Suprapubic skin (tissue), 4 donors: ENCODE results near the gene CABLES1. TPM values are rescaled to one million over a fixed set of nuclear protein-coding genes. Genes with fewer than 3 reads are reported as not detected.

Experiments
- DNase-seq, 2 donors: peaks; one replicate each; pipeline ENCODE4 v3.0.0-alpha.2; 2019; ENCODE audit warnings: low spot score in 2 of 2
- H3K27ac ChIP-seq: fragments of 200-600 bp; sonication (generic); one replicate; pipeline ENCODE4 v1.5.1; 2019
- H3K27me3 ChIP-seq: fragments of 200-600 bp; sonication (generic); one replicate; pipeline ENCODE4 v1.5.1; 2019
- H3K36me3 ChIP-seq: fragments of 200-600 bp; sonication (generic); one replicate; pipeline ENCODE4 v1.5.1; 2019
- H3K4me1 ChIP-seq: fragments of 200-600 bp; sonication (generic); one replicate; pipeline ENCODE4 v1.5.1; 2019
- H3K4me3 ChIP-seq: fragments of 200-600 bp; sonication (generic); one replicate; pipeline ENCODE4 v1.5.1; 2019; ENCODE audit warnings: mild to moderate bottlenecking
- H3K9me3 ChIP-seq: fragments of 200-600 bp; sonication (generic); one replicate; pipeline ENCODE4 v1.5.1; 2019
- CTCF ChIP-seq, 2 donors: fragments of 200-600 bp in 1 of 2; fragments of 450-650 bp in 1 of 2; sonication (generic) in 1 of 2; IDR thresholded peaks; one replicate each; pipeline ENCODE4 v1.5.1; 2016 to 2019; ENCODE audit warnings: antibody characterized with exemption in 2 of 2, mild to moderate bottlenecking in 1 of 2, moderate library complexity in 1 of 2
- EP300 ChIP-seq: sonication (generic); formaldehyde crosslinking; IDR thresholded peaks from one replicate; pipeline ENCODE4 v1.6.1; 2017; ENCODE audit warnings: antibody characterized with exemption
- POLR2A ChIP-seq, 2 donors: fragments of 450-650 bp; IDR thresholded peaks; one replicate each; pipeline ENCODE4 v1.6.1; 2017; ENCODE audit warnings: antibody characterized with exemption in 2 of 2, mild to moderate bottlenecking in 2 of 2, moderate library complexity in 2 of 2
- POLR2AphosphoS5 ChIP-seq, 3 donors: sonication (generic); formaldehyde crosslinking; IDR thresholded peaks; one replicate each; pipeline ENCODE4 v1.6.1; 2017; ENCODE audit warnings: antibody characterized with exemption in 3 of 3
- WGBS: methylation state at CpG from one replicate; pipeline ENCODE4 v1.1.5; 2018; 5-methylcytosine and 5-hydroxymethylcytosine counted together
- total RNA-seq, 4 donors: library from RNA; depleted of rRNA; stranded (reverse); fragments of >200 nt; gene quantifications; one replicate each; pipeline ENCODE4 v1.1.0, GENCODE V29; 2016

CABLES1 gene
- total RNA-seq, 4 donors from 2014 or later: 24.9 to 42.2 (median 38.0) TPM

- H3K4me1 ChIP-seq: peaks cover 36% of the 10 kb centered on the region
- no peak overlapping the region for H3K4me3 ChIP-seq
- no peaks in the 10 kb centered on the region for H3K9me3 ChIP-seq
- H3K36me3 ChIP-seq: no peaks in the 10 kb centered on the region
- WGBS: 85% methylated on average over 3 of the region's 12 CpGs
- no peaks in the 10 kb centered on the region for H3K27me3 ChIP-seq
- no peak for DNase-seq
- TF ChIP-seq POLR2AphosphoS5 (IDR thresholded peaks at IDR 0.05) (no peak), EP300 (no peak), POLR2A (IDR thresholded peaks at IDR 0.05) (no peak), CTCF (IDR thresholded peaks at IDR 0.05) (no peak)
- no peak overlapping the region for H3K27ac ChIP-seq
Observed at GRCh38 chr18:23279931-23280330, 144.6 kb downstream of the CABLES1 start.

GRCh38 chr18:23280844-23281243, 145.6 kb downstream of the CABLES1 start:
- no peak for TF ChIP-seq CTCF (IDR thresholded peaks at IDR 0.05)
- no peak for TF ChIP-seq POLR2A (IDR thresholded peaks at IDR 0.05)
- no peak for TF ChIP-seq POLR2AphosphoS5 (IDR thresholded peaks at IDR 0.05)
- Histone ChIP-seq H3K9me3 (no peaks in the 10 kb centered on the region), H3K4me1 (peaks cover 27% of the 10 kb centered on the region), H3K27ac (no peak overlapping the region), H3K4me3 (no peak overlapping the region), H3K36me3 (no peaks in the 10 kb centered on the region), H3K27me3 (no peaks in the 10 kb centered on the region)
- 74% methylated on average over 5 of the region's 5 CpGs for WGBS
- DNase-seq: no peak

GRCh38 chr18:23281626-23282436, 146.5 kb downstream of the CABLES1 start:
- peaks cover 18% of the 10 kb centered on the region for H3K4me1 ChIP-seq
- H3K27me3 ChIP-seq: no peaks in the 10 kb centered on the region
- no peak for DNase-seq
- H3K9me3 ChIP-seq: no peaks in the 10 kb centered on the region
- H3K27ac ChIP-seq: peak overlapping the region; percentile 37
- WGBS: 42% methylated on average over 14 of the region's 14 CpGs
- TF ChIP-seq EP300: no peak
- no peak for TF ChIP-seq POLR2A (IDR thresholded peaks at IDR 0.05)
- no peak for TF ChIP-seq CTCF (IDR thresholded peaks at IDR 0.05)
- TF ChIP-seq POLR2AphosphoS5 (IDR thresholded peaks at IDR 0.05): peak in 2 of 3 donors; percentile 52 to 57
- no peak overlapping the region for H3K4me3 ChIP-seq
- no peaks in the 10 kb centered on the region for H3K36me3 ChIP-seq

GRCh38 chr18:23282437-23282781, 147.1 kb downstream of the CABLES1 start:
- DNase-seq: no peak
- Histone ChIP-seq H3K4me3 (no peak overlapping the region), H3K27me3 (no peaks in the 10 kb centered on the region), H3K27ac (peak overlapping the region; percentile 37), H3K4me1 (peaks cover 18% of the 10 kb centered on the region), H3K9me3 (no peaks in the 10 kb centered on the region), H3K36me3 (no peaks in the 10 kb centered on the region)
- TF ChIP-seq CTCF (IDR thresholded peaks at IDR 0.05) (no peak), POLR2AphosphoS5 (IDR thresholded peaks at IDR 0.05) (no peak), EP300 (no peak)
- 68% methylated on average over 2 of the region's 6 CpGs for WGBS

- H3K4me1 ChIP-seq: peaks cover 18% of the 10 kb centered on the region
- no peak overlapping the region for H3K4me3 ChIP-seq
- TF ChIP-seq POLR2A (IDR thresholded peaks at IDR 0.05) (no peak), EP300 (no peak), CTCF (IDR thresholded peaks at IDR 0.05) (no peak), POLR2AphosphoS5 (IDR thresholded peaks at IDR 0.05) (no peak)
- DNase-seq: no peak
- WGBS: 76% methylated on average over 2 of the region's 2 CpGs
- no peaks in the 10 kb centered on the region for H3K36me3 ChIP-seq
- no peaks in the 10 kb centered on the region for H3K27me3 ChIP-seq
- H3K9me3 ChIP-seq: no peaks in the 10 kb centered on the region
- H3K27ac ChIP-seq: no peak overlapping the region
Observed at GRCh38 chr18:23283916-23284430, 148.7 kb downstream of the CABLES1 start.
